Non-pigmented ciliary epithelial cell (primary cell): ENCODE measurements around the gene NDUFB7.
"Not testable (repeated sequence)": the region's sequence is repeated elsewhere in the genome, so short reads cannot be mapped to it uniquely, and the experiment has no call there.

Experiments
- DNase-seq: peaks from one replicate; pipeline ENCODE4 v3.0.0-alpha.2; 2010; ENCODE audit warnings: low read depth

Gene NDUFB7

DNA sequence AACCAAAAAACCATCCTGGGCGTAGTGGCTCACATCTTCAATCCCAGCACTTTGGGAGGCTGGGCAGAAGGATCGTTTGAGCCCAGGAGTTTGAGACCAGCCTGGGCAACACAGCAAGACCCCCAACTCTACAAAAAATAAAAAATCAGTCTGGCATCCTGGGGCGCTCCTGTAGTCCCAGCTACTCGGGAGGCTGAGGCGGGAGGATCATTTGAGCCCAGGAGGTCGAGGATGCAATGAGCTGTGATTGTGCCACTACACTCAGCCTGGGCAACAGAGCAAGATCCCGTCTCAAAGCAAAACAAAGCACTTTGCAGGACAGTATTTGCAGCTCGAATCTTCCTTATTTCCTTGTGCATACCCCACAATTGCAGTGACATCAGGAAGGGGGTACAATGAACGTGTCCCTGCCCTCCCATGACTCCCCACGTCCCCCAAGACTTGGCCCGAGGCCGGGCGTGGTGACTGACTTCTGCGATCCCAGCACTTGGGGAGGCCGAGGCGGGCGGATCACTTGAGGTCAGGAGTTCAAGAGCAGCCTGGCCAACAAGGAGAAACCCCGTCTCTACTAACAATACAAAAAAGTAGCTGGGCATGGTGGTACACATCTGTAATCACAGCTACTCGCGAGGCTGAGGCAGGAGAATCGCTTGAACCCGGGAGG is 870 bp downstream of the NDUFB7 start:
- no peak for DNase-seq

GRCh38 chr19:14567079-14567478 is 4.8 kb downstream of the NDUFB7 start:
- DNase-seq: no peak

GRCh38 chr19:14566712-14567077 is 5.2 kb downstream of the NDUFB7 start:
- DNase-seq: no peak

- no peak for DNase-seq
These were observed 5.8 kb downstream of the NDUFB7 start for GRCh38 chr19:14565765-14566711.

GRCh38 chr19:14565298-14565679 is 6.6 kb downstream of the NDUFB7 start:
- DNase-seq: no peak

- DNase-seq: not testable (repeated sequence)
These were observed 7.1 kb downstream of the NDUFB7 start for GRCh38 chr19:14564652-14565297.

GRCh38 chr19:14563989-14564651 is 7.7 kb downstream of the NDUFB7 start:
- no peak for DNase-seq

- no peak for DNase-seq
These were observed 8.3 kb downstream of the NDUFB7 start for GRCh38 chr19:14563590-14563926.

DNA sequence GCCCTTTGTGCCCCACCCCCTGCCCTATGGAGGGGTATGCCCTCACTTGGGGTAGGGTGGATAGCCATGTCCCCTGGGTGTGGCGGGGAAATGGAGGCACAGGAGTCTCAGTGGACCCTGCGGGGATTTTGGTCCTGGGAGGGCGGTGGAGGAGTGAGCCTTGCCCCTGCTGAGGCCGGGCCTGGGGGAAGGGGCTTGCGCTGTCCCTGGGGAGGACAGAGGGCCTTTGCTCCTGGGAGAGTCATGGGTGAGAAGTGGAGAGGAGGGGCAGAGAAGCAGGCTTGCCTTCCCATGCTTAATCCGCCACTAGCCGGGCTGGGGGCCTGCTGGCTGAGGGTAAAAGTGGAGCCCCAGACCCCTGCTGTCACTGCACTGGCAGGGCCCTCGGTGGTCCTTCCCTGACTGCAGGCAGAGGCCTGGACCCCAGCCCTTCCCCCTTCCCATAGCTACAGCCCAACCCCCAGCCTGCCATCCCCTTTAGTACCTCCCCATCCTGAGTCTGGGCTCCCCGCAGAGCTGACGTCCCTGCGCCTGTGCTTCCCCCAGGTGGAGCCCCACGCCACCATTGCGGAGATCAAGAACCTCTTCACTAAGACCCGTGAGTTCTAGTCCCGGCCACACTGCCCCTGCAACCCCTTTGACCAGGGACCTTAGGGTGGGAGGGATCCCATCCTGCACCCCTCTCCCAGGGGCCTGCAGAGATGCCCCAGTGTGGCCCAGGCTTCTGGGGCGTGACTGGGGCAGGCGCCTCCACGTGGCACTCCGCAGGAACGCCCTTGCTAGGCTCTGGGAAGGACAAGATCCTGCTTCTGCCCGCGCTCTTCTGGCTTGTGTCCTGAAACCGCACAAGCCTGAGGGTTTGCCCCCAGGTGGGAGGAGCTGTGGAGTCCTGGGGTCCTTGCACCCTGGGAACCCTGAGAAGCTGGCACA is 8.9 kb downstream of the NDUFB7 start:
- DNase-seq: no peak

GRCh38 chr19:14561847-14562351 is 10.0 kb downstream of the NDUFB7 start:
- no peak for DNase-seq

GRCh38 chr19:14561249-14561648 is 10.6 kb downstream of the NDUFB7 start:
- DNase-seq: no peak

DNA sequence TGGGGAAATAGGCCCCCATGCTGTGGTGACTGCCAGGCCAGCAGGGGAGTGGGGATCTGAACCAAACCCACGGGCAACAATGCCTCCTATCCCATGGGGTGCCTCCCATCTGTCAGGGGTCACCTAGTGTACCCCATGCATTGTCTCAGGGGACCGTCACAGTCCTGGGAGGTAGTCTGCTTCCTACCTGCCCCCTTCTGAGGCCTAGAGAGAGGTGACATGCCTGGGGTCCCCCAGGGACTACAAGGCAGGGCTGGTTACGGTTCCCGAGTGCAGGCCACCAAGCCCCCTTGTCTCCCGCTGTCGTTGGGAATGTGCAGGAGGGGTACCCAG is 11.1 kb downstream of the NDUFB7 start:
- no peak for DNase-seq

- DNase-seq: no peak
These were observed 11.7 kb downstream of the NDUFB7 start for GRCh38 chr19:14559916-14560775.

DNA sequence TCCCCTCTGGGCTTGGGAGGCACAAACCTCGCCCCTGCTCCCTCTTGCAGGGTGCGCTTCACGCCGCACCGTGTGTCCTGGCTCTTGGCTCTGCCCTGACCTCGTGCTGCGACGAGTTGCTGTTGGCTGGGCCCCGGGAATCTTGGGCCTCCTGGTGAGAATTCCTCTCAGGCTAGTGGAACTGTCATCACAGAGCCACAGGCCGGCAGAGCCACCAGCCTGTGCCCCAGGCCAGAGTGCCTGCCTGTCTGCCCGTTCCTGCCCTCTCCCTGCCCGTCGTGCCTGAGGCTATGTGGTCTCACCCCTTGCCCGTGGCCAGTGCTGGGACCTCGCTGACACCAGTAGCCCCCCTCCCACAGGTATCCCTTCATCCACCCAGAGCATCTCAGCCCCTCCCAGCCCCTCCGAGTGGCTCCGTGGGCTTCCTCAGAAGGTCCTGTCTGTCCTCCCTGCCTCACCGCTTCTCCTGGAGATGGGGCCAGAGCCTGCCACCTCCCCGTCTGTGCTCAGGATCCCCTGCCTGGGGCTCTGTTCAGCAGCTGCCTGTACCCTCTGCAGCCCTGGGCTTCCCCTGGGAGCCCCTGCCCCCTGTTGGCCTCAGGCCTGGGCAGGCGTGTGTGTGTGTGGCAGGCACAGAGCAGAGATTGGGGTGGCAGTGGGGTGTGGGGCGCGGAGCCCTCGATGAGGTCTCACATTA is 13.3 kb downstream of the NDUFB7 start:
- DNase-seq: no peak

- DNase-seq: no peak
These were observed 15.1 kb downstream of the NDUFB7 start for GRCh38 chr19:14556662-14557188.

- DNase-seq: no peak
These were observed 15.8 kb downstream of the NDUFB7 start for GRCh38 chr19:14555918-14556661.

DNA sequence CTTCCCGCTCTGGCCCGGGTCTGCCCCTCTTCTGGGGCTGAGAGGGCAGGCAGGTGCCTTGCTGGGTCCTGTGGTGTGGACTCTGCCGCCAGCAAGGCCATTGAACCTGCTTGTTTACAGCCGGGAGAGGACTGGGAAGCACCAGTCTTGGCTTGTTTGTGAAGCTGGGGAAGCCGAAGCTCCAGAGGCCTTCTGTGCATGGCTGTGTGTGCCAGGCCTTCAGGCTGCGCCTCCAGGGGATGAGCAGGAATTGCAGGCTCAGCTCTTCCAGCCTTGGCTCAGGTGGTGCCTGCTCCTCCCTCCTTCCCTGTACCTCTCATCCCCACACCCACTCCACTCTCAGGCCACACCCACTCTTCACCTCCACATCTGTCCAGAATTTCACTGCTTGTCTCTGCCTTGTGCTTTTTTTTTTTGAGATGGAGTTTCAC is 17.5 kb downstream of the NDUFB7 start:
- DNase-seq: no peak

- DNase-seq: no peak
These were observed 18.0 kb downstream of the NDUFB7 start for GRCh38 chr19:14553939-14554243.
